Adrenal gland (tissue), 5 donors: ENCODE results near the gene SORBS1.

Experiments used
- CTCF ChIP-seq, 6 experiments: fragments of 450-650 bp in 4 of 6; fragments of 200-600 bp in 2 of 6; sonication (generic) in 1 of 6; IDR thresholded peaks; 1 replicate in 5 of 6; 2 replicates in 1 of 6; pipeline versions ENCODE4 v1.5.1 to v1.8.0; 2016 to 2021; ENCODE audit warnings: antibody characterized with exemption in 6 of 6, mild to moderate bottlenecking in 2 of 6, moderate library complexity in 1 of 6
- POLR2A ChIP-seq, 2 donors: fragments of 450-650 bp; IDR thresholded peaks; one replicate each; pipeline ENCODE4 v1.6.1; 2017; ENCODE audit warnings: antibody characterized with exemption in 2 of 2, mild to moderate bottlenecking in 2 of 2, moderate library complexity in 1 of 2
- donor health status: DM: no; HTN: no; CAD: no.

- TF ChIP-seq CTCF (IDR thresholded peaks at IDR 0.05) (no peak), POLR2A (IDR thresholded peaks at IDR 0.05) (no peak)
These were observed 6.9 kb upstream of the SORBS1 start for GRCh38 chr10:95567903-95568630.
